Measurements from ENCODE around the gene CCDC178.

CCDC178 gene

GRCh38 chr18:33231474-33232317 is 208.8 kb downstream of the CCDC178 start:
- no peak for DNase-seq (ENCODE audit: low read depth, low spot score)
- CTCF ChIA-PET: interaction anchor here (0.6 to 2.4 kb wide), 25 partner anchors 9 to 1092 kb away, joined by 3 to 14 read pairs (median 4); no protein-coding TSS in a partner anchor
- POLR2A ChIA-PET: no interaction called here
- H3K4me3 ChIP-seq (ENCODE audit: low read depth, low read length): no peak overlapping the region
- peak; percentile 88 for TF ChIP-seq CTCF (IDR thresholded peaks at IDR 0.05; ENCODE audit: insufficient read depth, low read length, missing control alignments)

GRCh38 chr18:33212363-33212762 is 228.2 kb downstream of the CCDC178 start:
- ChIA-PET POLR2A (no interaction called here), CTCF (interaction anchor here (1.1 to 2.5 kb wide), 2 partner anchors 9 to 20 kb away, joined by 6 to 8 read pairs; no protein-coding TSS in a partner anchor)
- TF ChIP-seq CTCF (IDR thresholded peaks at IDR 0.05; ENCODE audit: insufficient read depth, low read length, missing control alignments): no peak
- H3K4me3 ChIP-seq (ENCODE audit: low read depth, low read length): no peak overlapping the region
- DNase-seq (ENCODE audit: low read depth, low spot score): no peak

GRCh38 chr18:33210575-33211189 is 229.8 kb downstream of the CCDC178 start:
- POLR2A ChIA-PET: no interaction called here
- TF ChIP-seq CTCF (IDR thresholded peaks at IDR 0.05; ENCODE audit: insufficient read depth, low read length, missing control alignments): peak; percentile 35
- CTCF ChIA-PET: interaction anchor here (1.0 to 2.5 kb wide), 3 partner anchors 10 to 61 kb away, joined by 3 to 8 read pairs (median 6); no protein-coding TSS in a partner anchor
- DNase-seq (ENCODE audit: low read depth, low spot score): no peak
- H3K4me3 ChIP-seq (ENCODE audit: low read depth, low read length): no peak overlapping the region

- POLR2A ChIA-PET: no interaction called here
- no peak for DNase-seq (ENCODE audit: low read depth, low spot score)
- no peak for TF ChIP-seq CTCF (IDR thresholded peaks at IDR 0.05; ENCODE audit: insufficient read depth, low read length, missing control alignments)
- CTCF ChIA-PET: interaction anchor here (0.9 kb wide), 1 partner anchor 26 kb away, joined by 4 read pairs; no protein-coding TSS in a partner anchor
- no peak overlapping the region for H3K4me3 ChIP-seq (ENCODE audit: low read depth, low read length)
Measured at GRCh38 chr18:33205777-33206176, 234.7 kb downstream of the CCDC178 start.

- TF ChIP-seq CTCF (IDR thresholded peaks at IDR 0.05; ENCODE audit: insufficient read depth, low read length, missing control alignments): peak; percentile 25
- no peak for DNase-seq (ENCODE audit: low read depth, low spot score)
- POLR2A ChIA-PET: no interaction called here
- H3K4me3 ChIP-seq (ENCODE audit: low read depth, low read length): no peak overlapping the region
- CTCF ChIA-PET: no interaction called here
Measured at GRCh38 chr18:33201509-33201926, 239.0 kb downstream of the CCDC178 start.

GRCh38 chr18:33195795-33196194 is 244.7 kb downstream of the CCDC178 start:
- ChIA-PET POLR2A (no interaction called here), CTCF (no interaction called here)
- DNase-seq (ENCODE audit: low read depth, low spot score): no peak
- no peak overlapping the region for H3K4me3 ChIP-seq (ENCODE audit: low read depth, low read length)
- no peak for TF ChIP-seq CTCF (IDR thresholded peaks at IDR 0.05; ENCODE audit: insufficient read depth, low read length, missing control alignments)

All from AG04449 (cell line).